H9 (cell line): ENCODE measurements around the gene HDAC5. TPM values are rescaled to one million over a fixed set of nuclear protein-coding genes. Genes with fewer than 3 reads are reported as not detected.

ENCODE experiments used
- DNase-seq: peaks from one replicate; pipeline ENCODE4 v3.0.0-alpha.2; 2017
- H2AFZ ChIP-seq: one replicate; pipeline ENCODE4 v1.6.1; 2013; ENCODE audit warnings: mild to moderate bottlenecking, low read length, control low read depth, moderate library complexity
- H2AK5ac ChIP-seq: 2 replicates; pipeline ENCODE4 v1.6.1; 2013; ENCODE audit warnings: low read length, control low read depth, mixed read lengths; ENCODE audit not compliant: insufficient read length
- H2BK120ac ChIP-seq: one replicate; pipeline ENCODE4 v1.6.1; 2013; ENCODE audit warnings: low read depth, mild to moderate bottlenecking, low read length, control low read depth, inconsistent platforms; ENCODE audit not compliant: poor library complexity, severe bottlenecking
- H2BK12ac ChIP-seq: 2 replicates; pipeline ENCODE4 v1.6.1; 2013; ENCODE audit warnings: low read length, control low read depth, mixed read lengths, low read depth; ENCODE audit not compliant: insufficient read length
- H2BK15ac ChIP-seq: 2 replicates; pipeline ENCODE4 v1.6.1; 2013; ENCODE audit warnings: low read depth, low read length, control low read depth
- H2BK20ac ChIP-seq: one replicate; pipeline ENCODE4 v1.6.1; 2013; ENCODE audit warnings: low read depth, mild to moderate bottlenecking, low read length, control low read depth, inconsistent platforms; ENCODE audit not compliant: poor library complexity, severe bottlenecking
- H2BK5ac ChIP-seq: 2 replicates; pipeline ENCODE4 v1.6.1; 2013; ENCODE audit warnings: low read length, control low read depth, mixed read lengths; ENCODE audit not compliant: insufficient read length
- H3K14ac ChIP-seq: 2 replicates; pipeline ENCODE4 v1.6.1; 2013; ENCODE audit warnings: low read length, control low read depth; ENCODE audit not compliant: insufficient read depth
- H3K18ac ChIP-seq: 2 replicates; pipeline ENCODE4 v1.6.1; 2013; ENCODE audit warnings: low read depth, mild to moderate bottlenecking, mixed read lengths, low read length, control low read depth; ENCODE audit not compliant: insufficient read length
- H3K23ac ChIP-seq: 2 replicates; pipeline ENCODE4 v1.6.1; 2013; ENCODE audit warnings: low read length, control low read depth, mixed read lengths, low read depth; ENCODE audit not compliant: insufficient read length
- H3K23me2 ChIP-seq: 2 replicates; pipeline ENCODE4 v1.6.1; 2013; ENCODE audit warnings: low read depth, mild to moderate bottlenecking, mixed read lengths, low read length, control low read depth; ENCODE audit not compliant: insufficient read length, poor library complexity, severe bottlenecking
- H3K27ac ChIP-seq: 2 replicates; pipeline ENCODE4 v1.5.1; 2013; ENCODE audit warnings: low read length, control low read depth, mixed read lengths, low read depth; ENCODE audit not compliant: insufficient read length
- H3K27me3 ChIP-seq: 2 replicates; pipeline ENCODE4 v1.6.1; 2013; ENCODE audit warnings: low read length, control low read depth, inconsistent platforms; ENCODE audit not compliant: insufficient read depth
- H3K4ac ChIP-seq: 2 replicates; pipeline ENCODE4 v1.6.1; 2013; ENCODE audit warnings: low read depth, mild to moderate bottlenecking, control low read depth, inconsistent platforms, low read length, moderate library complexity
- H3K4me1 ChIP-seq: 2 replicates; pipeline ENCODE4 v1.6.1; 2013; ENCODE audit warnings: low read length, control low read depth, inconsistent platforms; ENCODE audit not compliant: insufficient read depth
- H3K4me2 ChIP-seq: 2 replicates; pipeline ENCODE4 v1.6.1; 2013; ENCODE audit warnings: low read length, control low read depth, mixed read lengths; ENCODE audit not compliant: insufficient read length, insufficient read depth
- H3K56ac ChIP-seq: 2 replicates; pipeline ENCODE4 v1.6.1; 2013; ENCODE audit warnings: low read depth, mild to moderate bottlenecking, mixed read lengths, low read length, control low read depth; ENCODE audit not compliant: insufficient read length
- H3K79me1 ChIP-seq: 2 replicates; pipeline ENCODE4 v1.6.1; 2013; ENCODE audit warnings: low read depth, mild to moderate bottlenecking, moderate library complexity, low read length, control low read depth, inconsistent platforms; ENCODE audit not compliant: insufficient read depth, poor library complexity, severe bottlenecking
- H3K79me2 ChIP-seq: 2 replicates; pipeline ENCODE4 v1.6.1; 2013; ENCODE audit warnings: low read length, control low read depth, inconsistent platforms; ENCODE audit not compliant: insufficient read depth
- H3K9ac ChIP-seq: 2 replicates; pipeline ENCODE4 v1.6.1; 2013; ENCODE audit warnings: low read length, control low read depth, mixed read lengths; ENCODE audit not compliant: insufficient read length; ENCODE audit errors: extremely low read depth
- H3K9me3 ChIP-seq: one replicate; pipeline ENCODE4 v1.6.1; 2013; ENCODE audit warnings: low read depth, low read length, inconsistent platforms; ENCODE audit not compliant: control insufficient read depth
- H3T11ph ChIP-seq: one replicate; pipeline ENCODE4 v1.6.1; 2013; ENCODE audit warnings: mild to moderate bottlenecking, low read length, control low read depth, inconsistent platforms
- H4K20me1 ChIP-seq: one replicate; pipeline ENCODE4 v1.6.1; 2013; ENCODE audit not compliant: control insufficient read depth, insufficient read length, insufficient read depth
- H4K5ac ChIP-seq: 2 replicates; pipeline ENCODE4 v1.6.1; 2013; ENCODE audit warnings: low read depth, mild to moderate bottlenecking, mixed read lengths, low read length, control low read depth; ENCODE audit not compliant: insufficient read length
- H4K8ac ChIP-seq: replicated peaks from 2 replicates; pipeline ENCODE4 v1.6.1; 2013; ENCODE audit warnings: low read length, control low read depth, mixed read lengths, low read depth; ENCODE audit not compliant: insufficient read length
- H4K91ac ChIP-seq: 2 replicates; pipeline ENCODE4 v1.6.1; 2013; ENCODE audit warnings: low read depth, mild to moderate bottlenecking, moderate library complexity, mixed read lengths, low read length, control low read depth; ENCODE audit not compliant: insufficient read length
- H3K27ac Mint-ChIP-seq, 3 experiments: 2 replicates in 2 of 3; 3 replicates in 1 of 3; pipeline ENCODE4 v1.8.0; 2020 to 2021; ENCODE audit warnings: mixed read lengths in 3 of 3, mild to moderate bottlenecking in 1 of 3, moderate library complexity in 1 of 3
- H3K27me3 Mint-ChIP-seq: 2 replicates; pipeline ENCODE4 v1.8.0; 2021; ENCODE audit warnings: low read depth, mild to moderate bottlenecking, moderate library complexity, mixed read lengths
- H3K36me3 Mint-ChIP-seq, 3 experiments: 2 replicates in 2 of 3; 3 replicates in 1 of 3; pipeline ENCODE4 v1.8.0; 2020 to 2021; ENCODE audit warnings: low read depth in 3 of 3, mixed read lengths in 3 of 3; ENCODE audit not compliant: insufficient read depth in 1 of 3
- H3K4me1 Mint-ChIP-seq, 2 experiments: 2 replicates each; pipeline ENCODE4 v1.8.0; 2020; ENCODE audit warnings: mixed read lengths in 2 of 2
- H3K4me3 Mint-ChIP-seq, 2 experiments: 2 replicates in 1 of 2; 3 replicates in 1 of 2; pipeline ENCODE4 v1.8.0; 2020 to 2021; ENCODE audit warnings: mild to moderate bottlenecking in 2 of 2, mixed read lengths in 2 of 2, moderate library complexity in 1 of 2
- H3K9me3 Mint-ChIP-seq, 2 experiments: 2 replicates in 1 of 2; 3 replicates in 1 of 2; pipeline ENCODE4 v1.8.0; 2020; ENCODE audit warnings: mild to moderate bottlenecking in 2 of 2, mixed read lengths in 2 of 2, moderate library complexity in 1 of 2
- WGBS: extraction: QIAGEN DNeasy Blood & Tissue Kit; methylation state at CpG from one replicate; pipeline ENCODE4 v1.1.7; 2013; ENCODE audit warnings: missing lambda C conversion rate, low lambda C conversion rate, mixed read lengths; ENCODE audit not compliant: insufficient read length; ENCODE audit errors: extremely low coverage; 5-methylcytosine and 5-hydroxymethylcytosine counted together
- total RNA-seq: library from RNA; stranded (reverse); gene quantifications from 2 replicates; pipeline ENCODE4 v1.2.1, GENCODE V29; 2021
- TF ChIP-seq, protein P1 (sequence below): fragments of 200-600 bp; sonication (generic); conservative IDR thresholded peaks from 3 replicates; pipeline ENCODE4 v1.8.0; 2021; ENCODE audit warnings: antibody characterized with exemption, mild to moderate bottlenecking

HDAC5 gene
- total RNA-seq, 1 experiment from 2014 or later: 39.5 TPM

DNA sequence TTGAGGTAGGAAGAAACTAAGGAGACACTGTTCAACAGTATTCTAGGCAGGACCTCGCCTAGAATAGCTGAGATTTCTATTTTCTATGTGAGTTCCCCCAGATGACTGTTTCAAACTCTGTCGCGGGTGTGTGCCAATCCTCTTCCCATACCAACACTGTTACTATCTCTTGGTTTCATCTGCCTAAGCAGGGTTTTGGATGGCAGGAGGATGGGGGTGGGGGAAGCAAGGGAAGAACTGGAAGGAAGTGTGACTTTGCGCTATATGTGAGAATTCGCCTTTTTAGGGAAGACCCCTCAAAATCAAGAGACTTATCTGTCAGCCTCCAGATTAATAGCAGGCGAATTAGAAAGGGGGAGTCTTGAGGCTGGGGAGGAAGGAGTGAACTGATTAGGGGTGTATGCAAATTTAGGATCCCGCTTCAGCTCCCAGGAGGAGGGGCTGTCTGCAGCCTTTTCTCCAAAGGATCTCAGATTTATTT, 53.4 kb downstream of the HDAC5 start:
- Histone ChIP-seq H3K9me3 (no peaks in the 10 kb centered on the region), H2AK5ac (no peak overlapping the region), H4K8ac (no peak overlapping the region), H3K14ac (no peak overlapping the region), H3K4me2 (peak overlapping the region; percentile 58), H2AFZ (no peak overlapping the region), H4K91ac (no peak overlapping the region), H3K9ac (peak overlapping the region; percentile 13), H3K27me3 (no peaks in the 10 kb centered on the region), H3K4ac (no peak overlapping the region), H2BK12ac (no peak overlapping the region), H3K27ac (peak overlapping the region; percentile 32), H2BK15ac (no peak overlapping the region), H4K5ac (no peak overlapping the region), H2BK120ac (no peak overlapping the region), H2BK20ac (no peak overlapping the region), H3K56ac (no peak overlapping the region), H3K4me1 (no peaks in the 10 kb centered on the region), H3T11ph (no peak overlapping the region), H3K18ac (no peak overlapping the region), H4K20me1 (no peaks in the 10 kb centered on the region), H3K79me1 (no peaks in the 10 kb centered on the region), H3K79me2 (peaks cover 11% of the 10 kb centered on the region), H3K23ac (no peak overlapping the region), H3K23me2 (peaks cover 12% of the 10 kb centered on the region), H2BK5ac (no peak overlapping the region)
- Mint-ChIP-seq H3K4me1 (peaks cover 21 to 35% of the 10 kb centered on the region in 2 experiments), H3K36me3 (peaks cover 11 to 24% (median 20%) of the 10 kb centered on the region in 3 experiments), H3K9me3 (no peaks in the 10 kb centered on the region; a peak in 1 of 5 replicates), H3K4me3 (peak overlapping the region; percentile 93 to 96), H3K27me3 (no peaks in the 10 kb centered on the region), H3K27ac (peak overlapping the region; percentile 87 to 98 (median 98))
- TF ChIP-seq, protein P1, sequence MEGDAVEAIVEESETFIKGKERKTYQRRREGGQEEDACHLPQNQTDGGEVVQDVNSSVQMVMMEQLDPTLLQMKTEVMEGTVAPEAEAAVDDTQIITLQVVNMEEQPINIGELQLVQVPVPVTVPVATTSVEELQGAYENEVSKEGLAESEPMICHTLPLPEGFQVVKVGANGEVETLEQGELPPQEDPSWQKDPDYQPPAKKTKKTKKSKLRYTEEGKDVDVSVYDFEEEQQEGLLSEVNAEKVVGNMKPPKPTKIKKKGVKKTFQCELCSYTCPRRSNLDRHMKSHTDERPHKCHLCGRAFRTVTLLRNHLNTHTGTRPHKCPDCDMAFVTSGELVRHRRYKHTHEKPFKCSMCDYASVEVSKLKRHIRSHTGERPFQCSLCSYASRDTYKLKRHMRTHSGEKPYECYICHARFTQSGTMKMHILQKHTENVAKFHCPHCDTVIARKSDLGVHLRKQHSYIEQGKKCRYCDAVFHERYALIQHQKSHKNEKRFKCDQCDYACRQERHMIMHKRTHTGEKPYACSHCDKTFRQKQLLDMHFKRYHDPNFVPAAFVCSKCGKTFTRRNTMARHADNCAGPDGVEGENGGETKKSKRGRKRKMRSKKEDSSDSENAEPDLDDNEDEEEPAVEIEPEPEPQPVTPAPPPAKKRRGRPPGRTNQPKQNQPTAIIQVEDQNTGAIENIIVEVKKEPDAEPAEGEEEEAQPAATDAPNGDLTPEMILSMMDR: 0 out of 3 replicates have a peak, but pooled peaks have one; percentile 9
- DNase-seq: peak; percentile 70
- no CpG with 5 or more reads among the region's 7 CpGs for WGBS
